IMR-90 (cell line): ENCODE measurements around the gene SETD2. TPM values are rescaled to one million over a fixed set of nuclear protein-coding genes. Genes with fewer than 3 reads are reported as not detected.

Experiments
- ATAC-seq: fragments of 200-7000 bp; cut with Tn5 transposase; 2 replicates; pipeline ENCODE4 v1.9.1; 2020; ENCODE audit warnings: low read depth, mild to moderate bottlenecking, moderate library complexity
- BruUV-seq: library from RNA; stranded (reverse); fragments of 400-500 nt; replicated peaks from 2 replicates; lab custom pipeline; 2021; lab: Mats Ljungman, UMichigan
- CTCF ChIA-PET: fragments of 300-600 bp; formaldehyde crosslinking; extraction: SDS; loops from one replicate; lab custom pipeline; 2021; ENCODE audit warnings: antibody characterized with exemption; lab: Yijun Ruan, JAX
- POLR2A ChIA-PET: fragments of 300-600 bp; sonication (Branson Sonifier 250); formaldehyde crosslinking; loops from one replicate; lab custom pipeline; 2022; ENCODE audit warnings: antibody characterized with exemption; ENCODE audit not compliant: unreplicated experiment; lab: Charles Lee
- DNase-seq: peaks from one replicate; pipeline ENCODE4 v3.0.0; 2013
- H2AFZ ChIP-seq: replicated peaks from 2 replicates; pipeline ENCODE3; 2013; ENCODE audit warnings: low read length, mild to moderate bottlenecking; ENCODE audit not compliant: poor library complexity
- H2AK5ac ChIP-seq: 2 replicates; pipeline ENCODE4 v1.6.1; 2013; ENCODE audit warnings: low read depth, low read length, inconsistent platforms
- H2AK9ac ChIP-seq: replicated peaks from 2 replicates; pipeline ENCODE3; 2013; ENCODE audit warnings: mild to moderate bottlenecking, low read depth, low read length, moderate library complexity; ENCODE audit not compliant: poor library complexity
- H2BK120ac ChIP-seq: 2 replicates; pipeline ENCODE4 v1.6.1; 2013; ENCODE audit warnings: low read depth, low read length, inconsistent platforms
- H2BK15ac ChIP-seq: 3 replicates; pipeline ENCODE4 v1.6.1; 2013; ENCODE audit warnings: low read depth, low read length, inconsistent platforms
- H2BK20ac ChIP-seq: 2 replicates; pipeline ENCODE4 v1.6.1; 2013; ENCODE audit warnings: low read depth, mild to moderate bottlenecking, inconsistent platforms, low read length, moderate library complexity
- H2BK5ac ChIP-seq: 2 replicates; pipeline ENCODE4 v1.6.1; 2013; ENCODE audit warnings: mild to moderate bottlenecking, low read depth, low read length, inconsistent platforms; ENCODE audit not compliant: poor library complexity, severe bottlenecking
- H3K14ac ChIP-seq: replicated peaks from 2 replicates; pipeline ENCODE4 v1.6.1; 2013; ENCODE audit warnings: low read depth, low read length, inconsistent platforms
- H3K18ac ChIP-seq: 2 replicates; pipeline ENCODE4 v1.6.1; 2013; ENCODE audit warnings: low read depth, low read length, control low read depth
- H3K23ac ChIP-seq: 2 replicates; pipeline ENCODE4 v1.6.1; 2013; ENCODE audit warnings: low read depth, low read length, inconsistent platforms
- H3K27ac ChIP-seq: 2 replicates; pipeline ENCODE4 v1.5.1; 2013; ENCODE audit warnings: mild to moderate bottlenecking, control low read depth, low read length; ENCODE audit not compliant: insufficient read depth
- H3K27me3 ChIP-seq: 2 replicates; pipeline ENCODE4 v1.6.1; 2013; ENCODE audit warnings: low read length; ENCODE audit not compliant: control insufficient read depth, insufficient read depth
- H3K36me3 ChIP-seq: 2 replicates; pipeline ENCODE4 v1.6.1; 2013; ENCODE audit warnings: low read length, mixed read lengths; ENCODE audit not compliant: control insufficient read depth, insufficient read depth
- H3K4ac ChIP-seq: 2 replicates; pipeline ENCODE4 v1.6.1; 2013; ENCODE audit warnings: low read depth, low read length, inconsistent platforms
- H3K4me1 ChIP-seq: 2 replicates; pipeline ENCODE4 v1.6.1; 2013; ENCODE audit warnings: low read length, mixed read lengths; ENCODE audit not compliant: control insufficient read depth, insufficient read depth
- H3K4me2 ChIP-seq: 2 replicates; pipeline ENCODE4 v1.6.1; 2013; ENCODE audit warnings: low read depth, mild to moderate bottlenecking, control low read depth, low read length, moderate library complexity
- H3K4me3 ChIP-seq: 2 replicates; pipeline ENCODE4 v1.5.1; 2013; ENCODE audit warnings: low read depth, mild to moderate bottlenecking, control low read depth, low read length, moderate library complexity; ENCODE audit not compliant: insufficient read depth
- H3K56ac ChIP-seq: 2 replicates; pipeline ENCODE4 v1.6.1; 2013; ENCODE audit warnings: low read length, inconsistent platforms; ENCODE audit not compliant: insufficient read depth; ENCODE audit errors: extremely low read depth
- H3K79me1 ChIP-seq, 2 experiments: 2 replicates each; pipeline ENCODE4 v1.6.1; 2013; ENCODE audit warnings: low read length in 2 of 2, inconsistent platforms in 1 of 2, low read depth in 1 of 2
- H3K9ac ChIP-seq: 2 replicates; pipeline ENCODE4 v1.6.1; 2013; ENCODE audit warnings: low read depth, low read length, control low read depth
- H3K9me1 ChIP-seq: 2 replicates; pipeline ENCODE4 v1.6.1; 2013; ENCODE audit warnings: low read length, inconsistent platforms; ENCODE audit not compliant: insufficient read depth
- H3K9me3 ChIP-seq: 2 replicates; pipeline ENCODE4 v1.6.1; 2013; ENCODE audit warnings: low read length; ENCODE audit not compliant: control insufficient read depth, insufficient read depth
- H4K20me1 ChIP-seq: 2 replicates; pipeline ENCODE4 v1.6.1; 2013; ENCODE audit warnings: low read length, inconsistent platforms; ENCODE audit not compliant: insufficient read depth
- H4K5ac ChIP-seq: 2 replicates; pipeline ENCODE4 v1.6.1; 2013; ENCODE audit warnings: mild to moderate bottlenecking, low read depth, low read length, control low read depth
- H4K8ac ChIP-seq, 2 experiments: 2 replicates each; pipeline ENCODE4 v1.6.1; 2013; ENCODE audit warnings: low read depth in 2 of 2, low read length in 2 of 2, control low read depth in 1 of 2, inconsistent platforms in 1 of 2
- H4K91ac ChIP-seq: 2 replicates; pipeline ENCODE4 v1.6.1; 2013; ENCODE audit warnings: low read depth, low read length, inconsistent platforms; ENCODE audit not compliant: insufficient read depth
- NFE2L2 ChIP-seq: fragments of 150-350 bp; IDR thresholded peaks from 2 replicates; pipeline ENCODE4 v1.6.1; 2016; ENCODE audit warnings: low read depth, mild to moderate bottlenecking, low read length
- POLR2A ChIP-seq: IDR thresholded peaks from 2 replicates; pipeline ENCODE4 v1.6.1; 2012; ENCODE audit warnings: mild to moderate bottlenecking, low read depth, low read length
- WGBS, 2 experiments: methylation state at CpG; one replicate each; pipeline versions ENCODE4 v1.1.5 to v1.1.7; 2013; ENCODE audit warnings: missing lambda C conversion rate in 2 of 2; ENCODE audit not compliant: insufficient read length in 1 of 2; ENCODE audit errors: extremely low coverage in 2 of 2; 5-methylcytosine and 5-hydroxymethylcytosine counted together
- dilution Hi-C: fragments of 300-500 bp; cut with HindIII; formaldehyde crosslinking; loops from one replicate; pipeline ENCODE4 v1.14.3; 2018; ENCODE audit warnings: low sequenced_read_pairs; ENCODE audit not compliant: unreplicated experiment
- in situ Hi-C: fragments of 300-500 bp; cut with MboI; formaldehyde crosslinking; loops from 3 replicates; pipeline ENCODE4 v1.14.3; 2019; ENCODE audit warnings: low sequenced_read_pairs, inconsistent platforms, mixed read lengths
- intact Hi-C: fragments of 100-400 bp; cut with micrococcal nuclease; formaldehyde crosslinking; loops from 2 replicates; pipeline ENCODE4 v1.10.0; 2022
- polyA plus RNA-seq, 3 experiments: library from polyadenylated mRNA; depleted of rRNA; stranded (reverse); fragments of >200 nt; gene quantifications; 2 replicates each; pipeline ENCODE4 v1.2.3, GENCODE V29; 2012; ENCODE audit warnings: low replicate concordance in 1 of 3
- total RNA-seq: library from RNA; depleted of rRNA; stranded (reverse); fragments of >200 nt; gene quantifications from 2 replicates; pipeline ENCODE4 v1.2.3, GENCODE V29; 2012

The SETD2 gene
- total and polyA plus RNA-seq, 2 of the 4 experiments (the other 2 are of a cell fraction): 18.3 to 20.1 TPM

- TF ChIP-seq POLR2A (no peak), NFE2L2 (peak; percentile 36; the same call in 1 of the 2 replicates)
- peak overlapping the region; percentile 60; the same call in 1 of the 3 replicates for H2BK15ac ChIP-seq
- no peaks in the 10 kb centered on the region for H3K79me1 ChIP-seq
- H3K27me3 ChIP-seq: no peaks in the 10 kb centered on the region
- peak overlapping the region; percentile 53; the same call in 1 of the 2 replicates for H2BK20ac ChIP-seq
- BruUV-seq: no TSS peak
- DNase-seq (no peak), ATAC-seq (peak; percentile 32)
- peak overlapping the region; percentile 77; the same call in 1 of the 2 replicates for H3K4ac ChIP-seq
- H3K23ac ChIP-seq: no peak overlapping the region
- POLR2A ChIA-PET: no interaction called here
- H2BK5ac ChIP-seq: peak overlapping the region; percentile 35
- H2BK120ac ChIP-seq: peak overlapping the region; percentile 64; the same call in 1 of the 2 replicates
- no peak overlapping the region for H3K27ac ChIP-seq
- H3K9me1 ChIP-seq: peaks cover 5% of the 10 kb centered on the region
- no peak overlapping the region for H3K9ac ChIP-seq
- WGBS, 2 experiments: 88% methylated on average over 3 of the region's 16 CpGs; no CpG with 5 or more reads in 1 of the 2 experiments
- peak overlapping the region; percentile 70 for H2AK5ac ChIP-seq
- intact Hi-C loops (no loop called here), dilution Hi-C loops (no loop called here), in situ Hi-C loops (no loop called here)
- no peak overlapping the region; the same call in 1 of the 2 replicates for H4K91ac ChIP-seq
- peak overlapping the region; percentile 11 to 69; a peak in 2 of 4 replicates for H4K8ac ChIP-seq
- no peak overlapping the region for H3K56ac ChIP-seq
- H3K36me3 ChIP-seq: no peaks in the 10 kb centered on the region; the same call in 1 of the 2 replicates
- H2AFZ ChIP-seq: peak overlapping the region; percentile 82
- no peak overlapping the region for H4K5ac ChIP-seq
- H4K20me1 ChIP-seq: no peaks in the 10 kb centered on the region
- H2AK9ac ChIP-seq: no peak overlapping the region
- no peak overlapping the region for H3K18ac ChIP-seq
- H3K4me2 ChIP-seq: no peak overlapping the region
- CTCF ChIA-PET: no interaction called here
- H3K4me3 ChIP-seq: no peak overlapping the region
- H3K9me3 ChIP-seq: no peaks in the 10 kb centered on the region
- H3K4me1 ChIP-seq: no peaks in the 10 kb centered on the region
- 0 out of 2 replicates have a peak overlapping the region, but pooled peaks have one; percentile 32 for H3K14ac ChIP-seq
These were observed 176.0 kb downstream of the SETD2 start for GRCh38 chr3:46987743-46988401.
